ENCODE measurements around the gene POLR1D. TPM values are rescaled to one million over a fixed set of nuclear protein-coding genes. Genes with fewer than 3 reads are reported as not detected.

Gene POLR1D
- total RNA-seq, 1 donor from 2014 or later: 73.5 TPM

- Histone ChIP-seq H3K9me3 (replicated peaks) (peaks cover 7% of the 10 kb centered on the region), H3K36me3 (peaks cover 6% of the 10 kb centered on the region), H3K27me3 (ENCODE audit: low read depth) (no peaks in the 10 kb centered on the region), H3K4me1 (peaks cover 36% of the 10 kb centered on the region), H3K27ac (replicated peaks) (peak overlapping the region; percentile 69), H3K4me3 (no peak overlapping the region)
- no peak for DNase-seq
- no peak for TF ChIP-seq CTCF (IDR thresholded peaks at IDR 0.05; ENCODE audit: borderline replicate concordance)
- intact Hi-C loops (cut with micrococcal nuclease): no loop called here
Observed at GRCh38 chr13:27583645-27584044, 38.0 kb upstream of the POLR1D start.

- Histone ChIP-seq H3K4me1 (peaks cover 51% of the 10 kb centered on the region), H3K9me3 (replicated peaks) (peaks cover 11% of the 10 kb centered on the region), H3K27me3 (ENCODE audit: low read depth) (no peaks in the 10 kb centered on the region), H3K4me3 (no peak overlapping the region), H3K27ac (replicated peaks) (peak overlapping the region; percentile 58), H3K36me3 (no peaks in the 10 kb centered on the region)
- intact Hi-C loops (cut with micrococcal nuclease): no loop called here
- no peak for DNase-seq
- TF ChIP-seq CTCF (IDR thresholded peaks at IDR 0.05; ENCODE audit: borderline replicate concordance): no peak
Observed at GRCh38 chr13:27587095-27587746, 34.5 kb upstream of the POLR1D start.

GRCh38 chr13:27588405-27588804 is 33.3 kb upstream of the POLR1D start:
- Histone ChIP-seq H3K4me3 (no peak overlapping the region), H3K27me3 (ENCODE audit: low read depth) (no peaks in the 10 kb centered on the region), H3K4me1 (peaks cover 61% of the 10 kb centered on the region), H3K36me3 (no peaks in the 10 kb centered on the region), H3K27ac (replicated peaks) (no peak overlapping the region), H3K9me3 (replicated peaks) (peaks cover 11% of the 10 kb centered on the region)
- TF ChIP-seq CTCF (IDR thresholded peaks at IDR 0.05; ENCODE audit: borderline replicate concordance): no peak
- no peak for DNase-seq
- intact Hi-C loops (cut with micrococcal nuclease): no loop called here

- no peak overlapping the region for H3K27ac ChIP-seq (replicated peaks)
- no peaks in the 10 kb centered on the region for H3K36me3 ChIP-seq
- no peak for DNase-seq
- peaks cover 61% of the 10 kb centered on the region for H3K4me1 ChIP-seq
- H3K4me3 ChIP-seq: no peak overlapping the region
- H3K9me3 ChIP-seq (replicated peaks): peaks cover 11% of the 10 kb centered on the region
- TF ChIP-seq CTCF (IDR thresholded peaks at IDR 0.05; ENCODE audit: borderline replicate concordance): no peak
- intact Hi-C loops (cut with micrococcal nuclease): no loop called here
- no peaks in the 10 kb centered on the region for H3K27me3 ChIP-seq (ENCODE audit: low read depth)
Observed at GRCh38 chr13:27592865-27593264, 28.8 kb upstream of the POLR1D start.

GRCh38 chr13:27593267-27593666 is 28.4 kb upstream of the POLR1D start:
- Histone ChIP-seq H3K4me3 (no peak overlapping the region), H3K9me3 (replicated peaks) (peaks cover 8% of the 10 kb centered on the region), H3K36me3 (no peaks in the 10 kb centered on the region), H3K27ac (replicated peaks) (no peak overlapping the region), H3K4me1 (peaks cover 65% of the 10 kb centered on the region), H3K27me3 (ENCODE audit: low read depth) (no peaks in the 10 kb centered on the region)
- intact Hi-C loops (cut with micrococcal nuclease): no loop called here
- no peak for DNase-seq
- no peak for TF ChIP-seq CTCF (IDR thresholded peaks at IDR 0.05; ENCODE audit: borderline replicate concordance)

All from left ventricle myocardium inferior (tissue), 1 donor.